Astrocyte of the cerebellum (primary cell): ENCODE measurements around the gene CRHBP.
"Not testable (repeated sequence)": the region's sequence is repeated elsewhere in the genome, so short reads cannot be mapped to it uniquely, and the experiment has no call there.

Experiments
- DNase-seq: peaks from one replicate; pipeline ENCODE4 v3.0.0-alpha.2; 2011; ENCODE audit warnings: low read depth
- H3K4me3 ChIP-seq: 2 replicates; pipeline ENCODE4 v1.5.1; 2011; ENCODE audit warnings: mild to moderate bottlenecking, low read depth, low read length, moderate library complexity
- CTCF ChIP-seq: IDR thresholded peaks from 2 replicates; pipeline ENCODE4 v1.5.1; 2012; ENCODE audit warnings: low read length, low read depth, moderate library complexity, mild to moderate bottlenecking; ENCODE audit errors: missing control alignments
- in situ Hi-C: cut with HindIII; loops from 2 replicates; pipeline ENCODE4 v1.10.0; 2017; ENCODE audit warnings: low sequenced_read_pairs

CRHBP gene

GRCh38 chr5:76978869-76979268 is 26.0 kb downstream of the CRHBP start:
- H3K4me3 ChIP-seq: no peak overlapping the region
- TF ChIP-seq CTCF: no peak
- DNase-seq: no peak
- in situ Hi-C loops: no loop called here

DNA sequence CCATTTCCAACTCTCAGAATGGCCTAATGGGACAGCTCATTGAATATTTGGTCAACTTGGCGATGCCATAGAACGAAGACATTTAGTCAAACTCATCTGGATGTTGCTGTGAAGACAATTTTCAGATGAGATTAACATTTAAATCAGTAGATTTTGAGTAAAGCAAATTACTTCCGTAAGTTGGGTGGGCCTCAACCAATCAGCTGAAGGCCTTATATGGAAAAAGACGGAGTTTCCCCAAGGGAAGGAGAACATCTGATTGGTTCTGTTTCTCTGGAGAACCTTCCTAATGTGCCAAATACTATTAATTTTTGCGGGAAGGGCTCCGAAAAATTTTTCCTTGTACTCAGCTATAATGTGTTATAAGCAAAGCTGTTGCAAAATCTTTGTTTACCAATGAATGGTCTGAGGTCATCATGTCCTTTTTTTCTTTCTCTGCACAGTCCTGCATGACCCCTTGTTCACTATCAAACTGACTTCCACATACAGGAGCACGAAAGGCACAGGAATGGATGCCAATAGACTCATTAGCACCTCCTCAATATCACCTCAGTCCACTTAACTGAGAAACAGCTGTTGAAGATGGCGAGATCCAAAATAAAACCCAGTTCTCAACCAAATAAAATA is 27.8 kb downstream of the CRHBP start:
- TF ChIP-seq CTCF: no peak
- no peak overlapping the region for H3K4me3 ChIP-seq
- in situ Hi-C loops: no loop called here
- DNase-seq: no peak

GRCh38 chr5:76982450-76982849 is 29.6 kb downstream of the CRHBP start:
- H3K4me3 ChIP-seq: no peak overlapping the region
- in situ Hi-C loops: no loop called here
- DNase-seq: no peak
- TF ChIP-seq CTCF: no peak

GRCh38 chr5:76983468-76983867 is 30.6 kb downstream of the CRHBP start:
- H3K4me3 ChIP-seq: no peak overlapping the region
- DNase-seq: no peak
- in situ Hi-C loops: no loop called here
- no peak for TF ChIP-seq CTCF

DNA sequence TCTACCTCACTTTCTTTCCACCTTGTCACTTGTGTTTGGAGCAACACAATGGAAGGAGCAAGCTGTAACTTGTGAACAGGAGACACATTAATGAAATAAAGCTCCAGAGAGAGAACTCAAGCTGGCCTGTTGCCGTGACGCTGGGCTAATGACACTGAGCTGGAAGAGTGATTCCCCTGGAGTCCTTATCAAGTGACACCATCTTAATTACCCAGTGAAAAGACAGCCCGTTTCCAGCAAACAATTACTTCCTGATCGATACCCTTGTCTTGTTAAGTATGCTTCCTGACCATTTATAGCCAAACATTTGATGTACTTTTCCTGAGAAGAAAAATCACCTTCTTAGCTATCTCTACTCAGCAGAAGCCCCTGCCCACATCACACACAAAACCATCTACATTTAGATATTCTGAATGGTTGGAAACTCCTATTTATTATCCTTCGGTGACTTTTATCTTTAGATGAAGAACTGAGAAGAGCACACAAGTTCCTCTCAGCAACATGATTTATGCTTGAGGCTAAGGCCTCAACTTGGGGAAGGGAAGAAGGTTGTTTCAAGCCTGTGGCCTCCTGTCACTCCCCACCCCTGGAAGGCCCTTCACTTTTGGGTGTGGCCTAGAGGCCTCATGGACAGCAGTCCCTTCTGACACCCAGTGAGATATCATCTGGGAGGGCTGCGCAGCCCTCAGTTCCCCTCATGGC is 34.1 kb downstream of the CRHBP start:
- in situ Hi-C loops: no loop called here
- no peak for TF ChIP-seq CTCF

DNA sequence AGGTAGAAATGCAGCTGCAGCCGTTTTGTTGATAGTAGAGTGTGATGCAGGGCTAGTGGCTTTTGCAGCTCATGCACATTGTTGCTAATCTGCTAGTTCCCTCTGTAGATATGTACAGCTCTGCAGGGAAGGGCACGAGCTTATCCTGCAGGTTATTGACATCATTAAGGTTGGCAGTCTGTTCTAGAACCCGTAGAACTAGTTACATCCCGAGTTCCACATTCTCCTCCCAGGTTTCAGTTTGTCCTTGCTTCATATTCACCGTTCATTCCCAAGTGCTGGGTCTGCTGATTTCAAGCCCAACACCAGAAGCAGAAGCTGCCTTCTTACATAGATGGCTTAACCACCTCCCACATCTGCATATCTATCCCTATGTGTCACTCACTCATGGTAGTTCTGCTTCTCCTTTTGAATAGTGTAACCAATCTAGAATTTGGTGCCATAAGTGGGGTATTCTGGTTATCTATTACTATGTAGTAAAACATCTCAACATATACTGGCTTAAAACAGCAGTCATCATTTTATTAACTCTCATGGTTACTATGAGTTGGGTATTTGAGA is 38.1 kb downstream of the CRHBP start:
- in situ Hi-C loops: no loop called here
- H3K4me3 ChIP-seq: no peak overlapping the region
- no peak for DNase-seq
- no peak for TF ChIP-seq CTCF

More for the DNA sequence above, 34.1 kb downstream of the CRHBP start:
- DNase-seq: no peak
- no peak overlapping the region for H3K4me3 ChIP-seq

DNA sequence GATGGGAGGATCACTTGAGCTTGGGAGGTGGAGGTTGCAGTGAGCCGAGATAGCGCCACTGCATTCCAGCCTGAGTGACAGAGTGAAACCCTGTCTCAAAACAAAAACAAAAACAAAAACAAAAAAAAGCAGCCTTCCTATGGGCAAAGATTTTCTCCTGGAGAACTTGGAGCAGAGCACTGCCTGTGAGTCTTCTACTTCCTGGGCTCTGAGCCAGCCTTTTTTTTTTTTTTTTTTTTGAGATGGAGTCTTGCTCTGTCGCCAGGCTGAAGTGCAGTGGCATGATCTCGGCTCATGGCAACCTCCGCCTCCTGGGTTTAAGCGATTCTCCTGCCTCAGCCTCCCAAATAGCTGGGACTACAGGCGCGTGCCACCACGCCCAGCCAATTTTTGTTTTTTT is 40.6 kb downstream of the CRHBP start:
- H3K4me3 ChIP-seq, in situ Hi-C loops, DNase-seq: not testable (repeated sequence)
